GM18505 (cell line): Measurements from ENCODE around the gene POT1.

Experiments used
- ATAC-seq: cut with Tn5 transposase; IDR thresholded peaks from one replicate; pipeline ENCODE4 v1.9.1; 2021; ENCODE audit not compliant: unreplicated experiment
- POLR2A ChIP-seq: IDR thresholded peaks from 4 replicates; pipeline ENCODE4 v1.6.1; 2011; ENCODE audit warnings: borderline replicate concordance; ENCODE audit not compliant: insufficient read depth, insufficient read length; ENCODE audit errors: extremely low read depth

The POT1 gene

DNA sequence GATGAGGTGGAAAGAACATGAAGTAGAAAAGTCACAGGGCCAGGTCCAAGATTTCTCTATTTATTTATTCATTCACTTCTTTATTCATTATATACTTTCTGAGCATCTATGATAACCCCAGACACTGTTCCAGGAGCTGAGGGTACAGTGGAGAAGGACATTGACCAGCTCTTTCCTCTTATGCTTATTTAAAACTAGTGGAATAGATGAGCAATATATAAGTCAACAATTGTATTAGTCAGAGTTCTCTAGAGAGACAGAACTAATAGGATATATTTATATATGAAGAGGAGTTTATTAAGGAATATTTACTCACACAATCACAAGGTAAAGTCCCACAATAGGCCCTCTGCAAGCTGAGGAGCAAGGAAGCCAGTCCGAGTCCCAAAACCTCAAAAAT is 149.0 kb downstream of the POT1 start:
- ATAC-seq, result no peak
- TF ChIP-seq POLR2A, result no peak

- ATAC-seq, result no peak
- no peak for TF ChIP-seq POLR2A
Measured at GRCh38 chr7:124780056-124780455, 149.6 kb downstream of the POT1 start.

DNA sequence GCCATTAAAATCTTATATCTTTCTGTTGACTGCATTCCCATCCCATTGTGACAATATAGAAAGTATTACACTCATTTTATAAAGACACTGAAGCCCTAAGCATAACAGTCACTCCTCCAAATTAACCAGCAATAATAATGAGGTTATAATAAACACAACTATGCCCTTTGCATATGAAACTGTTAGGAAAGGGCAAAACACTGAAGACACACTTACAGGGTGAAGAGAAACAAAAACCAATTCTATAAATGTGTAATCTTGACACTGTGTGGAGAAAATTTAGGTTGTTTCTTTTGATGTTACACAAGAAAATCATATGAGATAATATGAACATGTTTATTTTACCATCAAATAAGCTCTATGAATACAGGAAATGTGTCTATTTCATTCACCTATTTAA is 150.0 kb downstream of the POT1 start:
- TF ChIP-seq POLR2A, result no peak
- ATAC-seq, result no peak

DNA sequence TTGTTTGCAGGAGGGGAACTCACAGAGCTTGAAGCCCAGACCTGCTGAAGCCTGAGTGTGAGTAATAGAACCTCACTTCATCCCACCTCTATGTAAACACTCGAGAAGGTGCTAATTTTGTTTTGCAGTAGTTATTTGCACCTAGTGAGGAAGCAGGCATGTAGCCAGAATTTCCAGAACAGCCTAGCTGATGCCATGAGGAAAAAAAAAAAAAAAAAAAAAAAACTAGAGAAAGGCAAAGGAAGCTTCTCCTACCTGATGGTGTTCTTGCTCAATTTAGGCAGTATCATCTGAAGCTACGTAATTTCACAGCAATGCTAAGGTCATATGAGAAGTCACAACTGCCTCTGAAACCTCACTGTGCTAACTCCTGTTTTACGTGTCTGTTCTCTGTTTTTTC is 150.4 kb downstream of the POT1 start:
- TF ChIP-seq POLR2A, result no peak
- ATAC-seq, result no peak

DNA sequence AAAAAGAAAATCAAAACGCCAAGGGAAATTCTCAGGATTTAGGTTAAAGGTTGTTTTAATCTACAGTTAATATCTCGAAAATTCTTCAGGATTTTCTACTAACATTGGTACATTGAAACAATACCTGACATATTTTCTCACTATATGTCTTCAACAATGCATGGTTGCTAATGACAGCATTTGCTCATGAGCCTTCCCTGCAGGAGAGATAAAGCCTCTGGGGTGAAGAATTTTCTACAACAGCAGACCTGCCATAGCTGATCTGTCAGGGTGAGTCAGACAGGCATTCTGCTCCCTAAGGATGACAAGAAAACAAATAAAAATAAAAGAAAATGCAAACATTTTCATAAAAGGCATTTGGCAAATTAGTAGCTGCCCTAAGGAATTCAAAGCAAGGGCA is 152.4 kb downstream of the POT1 start:
- no peak for TF ChIP-seq POLR2A
- ATAC-seq, result no peak

DNA sequence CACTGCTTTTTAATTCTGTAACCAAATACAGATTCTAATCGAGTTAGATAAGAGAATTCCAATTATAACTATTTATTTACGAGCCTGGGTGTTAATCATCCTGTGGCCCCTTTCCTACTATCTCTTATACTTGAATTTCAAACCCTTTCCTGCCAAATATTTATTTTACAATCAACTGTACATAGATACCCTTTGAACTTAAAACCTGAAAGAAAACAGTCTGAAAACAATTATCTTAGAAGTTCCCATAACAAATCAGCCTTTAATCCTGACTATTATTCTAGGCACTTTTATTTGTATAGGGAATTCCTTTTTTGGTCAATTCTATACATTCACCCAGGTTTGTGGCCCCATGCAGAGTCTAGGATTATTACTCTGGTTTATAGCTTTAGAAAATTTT is 153.5 kb downstream of the POT1 start:
- no peak for TF ChIP-seq POLR2A
- ATAC-seq, result no peak

DNA sequence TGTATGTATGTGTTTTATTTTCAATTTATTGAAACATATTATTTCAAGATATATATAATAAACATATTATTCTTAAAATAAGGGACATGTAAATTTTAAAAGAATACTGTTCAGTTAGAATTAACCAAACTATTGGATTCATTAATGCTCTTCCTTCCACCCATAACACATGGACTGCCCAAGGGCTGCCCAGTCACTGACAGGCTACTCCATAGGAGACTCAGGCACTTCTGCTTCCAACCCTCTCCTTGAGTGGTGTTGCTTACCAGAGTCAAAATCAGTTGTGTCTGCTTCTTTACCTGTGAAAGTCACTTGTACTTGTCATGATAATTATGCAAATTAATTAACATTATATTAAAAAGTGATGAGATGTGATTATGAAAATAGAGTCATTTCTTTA is 154.2 kb downstream of the POT1 start:
- no peak for TF ChIP-seq POLR2A
- no peak for ATAC-seq

GRCh38 chr7:124773938-124774337 is 155.7 kb downstream of the POT1 start:
- TF ChIP-seq POLR2A, result no peak
- ATAC-seq, result no peak

DNA sequence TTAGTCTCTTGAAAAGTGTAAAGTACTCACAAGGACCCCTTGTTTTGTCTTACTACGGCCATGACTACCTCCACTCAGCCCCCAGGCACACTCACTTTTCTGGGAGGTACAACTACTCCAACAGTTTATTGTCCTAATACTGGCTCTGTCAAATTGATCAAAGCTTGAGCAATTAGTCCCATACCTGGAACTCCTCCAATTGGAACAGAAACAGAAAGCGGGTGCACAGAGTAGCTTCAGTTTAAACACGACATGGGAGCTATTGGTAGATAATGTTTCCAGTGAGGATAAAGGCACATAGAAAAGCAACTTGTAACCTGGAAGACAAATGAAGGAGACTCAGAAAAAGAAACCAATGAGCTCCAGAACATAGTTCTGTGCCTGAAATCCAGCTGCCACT is 156.3 kb downstream of the POT1 start:
- TF ChIP-seq POLR2A, result no peak
- ATAC-seq, result no peak
